Stimulated activated CD4-positive, alpha-beta T cell treated with anti-CD3 and anti-CD28 coated beads, Interleukin-4, amount 100 ng/mL, for 1 hour (primary cell): ENCODE measurements around the gene TLE1.

Experiments used
- DNase-seq: peaks from one replicate; pipeline ENCODE4 v3.0.0-alpha.2; 2020

The TLE1 gene

DNA sequence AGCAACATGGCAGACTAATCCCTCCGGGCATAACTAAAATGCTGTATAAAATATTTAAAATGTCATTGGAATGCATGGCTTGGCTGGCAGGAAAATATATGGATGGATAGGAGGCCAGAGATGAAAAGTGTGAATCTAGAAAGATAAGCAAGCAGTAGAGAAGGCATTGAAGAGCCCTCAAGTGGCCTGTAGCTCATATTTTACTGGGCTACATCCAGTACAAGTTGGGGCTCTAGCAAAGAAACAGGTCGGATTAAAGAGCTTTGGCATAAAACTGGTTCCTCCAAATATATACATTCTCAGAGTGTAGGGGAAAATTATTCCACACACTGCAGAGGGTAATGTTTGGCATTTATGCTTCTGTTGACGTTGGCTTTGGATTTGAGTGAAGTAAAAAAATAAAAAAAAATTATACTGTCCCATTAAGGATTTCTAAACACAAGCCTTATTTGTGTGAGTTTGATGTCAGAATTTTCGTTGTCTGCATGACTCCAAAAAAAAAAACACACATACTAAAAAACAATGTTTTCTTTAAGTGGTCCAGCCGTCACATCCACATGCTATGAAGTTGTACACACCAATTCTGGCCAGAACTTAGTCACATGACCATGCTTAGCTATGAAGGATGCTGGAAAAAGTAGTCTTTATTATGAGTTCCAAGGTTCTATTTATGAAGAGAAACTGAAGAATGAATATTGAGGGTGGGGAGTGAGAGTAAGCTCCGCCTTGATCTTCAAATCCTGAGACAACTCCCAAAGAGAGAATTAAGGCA lies 147.0 kb downstream of the TLE1 start:
- DNase-seq: no peak

GRCh38 chr9:81540142-81540710 lies 149.1 kb downstream of the TLE1 start:
- no peak for DNase-seq

- DNase-seq: no peak
These were observed 150.0 kb downstream of the TLE1 start for GRCh38 chr9:81539317-81539716.

DNA sequence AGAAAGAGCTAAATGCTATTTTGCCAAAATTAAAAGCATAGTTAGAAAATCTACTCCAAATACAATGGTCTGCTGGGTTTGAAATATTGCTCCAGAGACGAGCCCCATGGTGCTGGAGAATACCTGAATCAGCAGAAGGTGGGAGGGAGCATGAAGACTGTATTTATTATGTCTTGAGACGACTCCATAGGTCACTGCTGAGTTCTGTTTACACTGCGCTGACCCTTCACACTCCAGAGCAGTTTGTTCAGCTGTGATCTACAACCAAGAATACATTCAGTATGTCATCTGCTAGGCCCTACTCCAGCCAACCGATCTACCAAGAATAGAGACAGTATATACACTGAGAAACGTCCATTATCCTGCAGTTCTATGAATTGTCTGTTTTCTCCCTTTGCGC lies 150.5 kb downstream of the TLE1 start:
- DNase-seq: no peak

GRCh38 chr9:81537964-81538363 lies 151.4 kb downstream of the TLE1 start:
- no peak for DNase-seq

- DNase-seq: no peak
These were observed 152.9 kb downstream of the TLE1 start for GRCh38 chr9:81536242-81537025.

GRCh38 chr9:81535542-81536241 lies 153.7 kb downstream of the TLE1 start:
- DNase-seq: no peak

GRCh38 chr9:81534138-81534875 lies 155.0 kb downstream of the TLE1 start:
- DNase-seq: no peak
